Astrocyte of the cerebellum (primary cell): ENCODE data around the gene RBM44.

Source experiments
- DNase-seq: peaks from one replicate; pipeline ENCODE4 v3.0.0-alpha.2; 2011; ENCODE audit warnings: low read depth
- H3K4me3 ChIP-seq: 2 replicates; pipeline ENCODE4 v1.5.1; 2011; ENCODE audit warnings: mild to moderate bottlenecking, low read depth, low read length, moderate library complexity
- in situ Hi-C: cut with HindIII; loops from 2 replicates; pipeline ENCODE4 v1.10.0; 2017; ENCODE audit warnings: low sequenced_read_pairs
- TF ChIP-seq, protein P1 (sequence below): IDR thresholded peaks from 2 replicates; pipeline ENCODE4 v1.5.1; 2012; ENCODE audit warnings: low read length, low read depth, moderate library complexity, mild to moderate bottlenecking; ENCODE audit errors: missing control alignments

Gene RBM44

DNA sequence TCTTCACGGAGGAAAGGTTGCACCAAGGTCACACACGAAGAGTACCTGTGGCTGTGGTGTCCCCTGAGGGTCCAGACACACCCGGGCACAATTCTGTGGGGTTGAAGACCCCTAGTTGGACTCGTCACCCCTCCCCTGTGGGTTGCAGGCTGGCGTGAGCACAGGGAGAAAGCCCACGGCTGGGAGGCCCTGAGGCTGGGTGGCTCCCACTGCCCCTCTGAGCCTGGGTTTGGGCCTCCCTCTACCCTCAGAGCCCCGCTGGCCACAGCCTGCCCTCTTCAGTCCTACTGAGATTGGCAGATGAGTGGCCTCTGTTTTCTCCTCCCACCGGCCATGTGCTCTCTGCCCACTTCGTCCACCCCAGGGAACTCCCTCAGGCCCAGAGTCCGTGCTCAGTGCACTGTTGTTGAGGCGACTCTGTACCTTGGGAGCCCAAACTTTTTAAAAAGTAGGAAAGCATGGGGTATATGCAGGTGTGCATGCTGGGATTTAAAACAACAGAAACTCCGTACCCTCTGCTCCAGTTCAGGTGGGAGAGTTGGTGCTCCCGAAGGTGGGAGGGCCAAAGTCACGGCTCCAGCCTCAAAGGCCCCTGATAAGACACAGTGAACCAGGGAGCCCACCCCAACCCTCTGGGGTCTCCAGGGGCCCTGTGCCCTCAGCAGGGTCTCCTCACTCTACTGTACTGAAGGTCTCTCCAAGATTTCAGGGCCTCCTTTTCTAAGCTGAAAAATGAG is 79.9 kb downstream of the RBM44 start:
- no peak overlapping the region for H3K4me3 ChIP-seq
- in situ Hi-C loops, result no loop called here
- TF ChIP-seq, protein P1, sequence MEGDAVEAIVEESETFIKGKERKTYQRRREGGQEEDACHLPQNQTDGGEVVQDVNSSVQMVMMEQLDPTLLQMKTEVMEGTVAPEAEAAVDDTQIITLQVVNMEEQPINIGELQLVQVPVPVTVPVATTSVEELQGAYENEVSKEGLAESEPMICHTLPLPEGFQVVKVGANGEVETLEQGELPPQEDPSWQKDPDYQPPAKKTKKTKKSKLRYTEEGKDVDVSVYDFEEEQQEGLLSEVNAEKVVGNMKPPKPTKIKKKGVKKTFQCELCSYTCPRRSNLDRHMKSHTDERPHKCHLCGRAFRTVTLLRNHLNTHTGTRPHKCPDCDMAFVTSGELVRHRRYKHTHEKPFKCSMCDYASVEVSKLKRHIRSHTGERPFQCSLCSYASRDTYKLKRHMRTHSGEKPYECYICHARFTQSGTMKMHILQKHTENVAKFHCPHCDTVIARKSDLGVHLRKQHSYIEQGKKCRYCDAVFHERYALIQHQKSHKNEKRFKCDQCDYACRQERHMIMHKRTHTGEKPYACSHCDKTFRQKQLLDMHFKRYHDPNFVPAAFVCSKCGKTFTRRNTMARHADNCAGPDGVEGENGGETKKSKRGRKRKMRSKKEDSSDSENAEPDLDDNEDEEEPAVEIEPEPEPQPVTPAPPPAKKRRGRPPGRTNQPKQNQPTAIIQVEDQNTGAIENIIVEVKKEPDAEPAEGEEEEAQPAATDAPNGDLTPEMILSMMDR, result no peak
- no peak for DNase-seq

DNA sequence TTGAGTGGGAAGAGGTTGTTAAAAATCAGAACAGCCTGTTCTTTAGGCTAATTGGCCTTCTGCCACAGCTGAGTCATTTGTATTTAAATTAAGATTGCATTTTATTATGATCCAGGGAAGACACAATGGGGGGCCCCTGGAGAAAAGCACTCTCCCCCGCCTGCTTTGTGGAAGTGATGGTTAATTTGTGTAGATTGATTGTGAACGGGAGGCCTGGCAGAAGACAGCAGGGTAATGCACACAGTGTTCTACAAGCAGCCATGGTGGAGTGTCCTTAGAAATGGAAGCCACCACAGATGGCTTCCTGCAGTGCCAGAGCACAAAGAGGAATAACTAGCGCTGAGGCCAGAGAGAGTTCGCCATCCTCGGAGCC is 80.5 kb downstream of the RBM44 start:
- peak; percentile 68 for DNase-seq
- TF ChIP-seq, protein P1, result no peak
- in situ Hi-C loops, result no loop called here
- no peak overlapping the region for H3K4me3 ChIP-seq

DNA sequence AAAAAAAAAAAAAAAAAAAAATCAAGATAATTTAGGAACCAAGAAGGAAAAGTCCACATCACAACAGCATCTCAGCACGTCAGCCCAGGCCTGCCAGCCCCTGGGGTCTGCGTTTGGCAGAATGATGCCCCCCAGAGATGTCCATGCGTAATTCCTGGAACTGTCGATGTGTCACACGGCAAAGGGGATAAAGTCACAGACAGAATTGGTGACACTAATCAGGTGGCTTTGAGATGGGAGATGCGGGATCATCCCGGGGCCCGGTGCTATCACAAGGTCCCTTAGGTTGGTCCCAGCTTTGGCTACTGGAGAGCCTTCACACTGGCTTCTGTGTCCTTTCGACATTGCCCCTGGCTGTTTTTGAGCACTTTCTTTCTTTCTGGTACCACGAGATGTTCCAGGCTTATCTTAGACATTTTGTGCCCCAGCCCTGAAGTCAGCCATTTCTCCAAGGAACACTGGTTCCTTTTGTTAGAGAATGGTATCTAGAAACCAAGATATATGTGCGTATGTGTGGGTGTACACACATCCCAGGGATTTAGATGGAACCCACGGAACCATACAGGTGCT is 81.5 kb downstream of the RBM44 start:
- DNase-seq, result no peak
- H3K4me3 ChIP-seq, result no peak overlapping the region
- in situ Hi-C loops, result no loop called here
- TF ChIP-seq, protein P1, result no peak

DNA sequence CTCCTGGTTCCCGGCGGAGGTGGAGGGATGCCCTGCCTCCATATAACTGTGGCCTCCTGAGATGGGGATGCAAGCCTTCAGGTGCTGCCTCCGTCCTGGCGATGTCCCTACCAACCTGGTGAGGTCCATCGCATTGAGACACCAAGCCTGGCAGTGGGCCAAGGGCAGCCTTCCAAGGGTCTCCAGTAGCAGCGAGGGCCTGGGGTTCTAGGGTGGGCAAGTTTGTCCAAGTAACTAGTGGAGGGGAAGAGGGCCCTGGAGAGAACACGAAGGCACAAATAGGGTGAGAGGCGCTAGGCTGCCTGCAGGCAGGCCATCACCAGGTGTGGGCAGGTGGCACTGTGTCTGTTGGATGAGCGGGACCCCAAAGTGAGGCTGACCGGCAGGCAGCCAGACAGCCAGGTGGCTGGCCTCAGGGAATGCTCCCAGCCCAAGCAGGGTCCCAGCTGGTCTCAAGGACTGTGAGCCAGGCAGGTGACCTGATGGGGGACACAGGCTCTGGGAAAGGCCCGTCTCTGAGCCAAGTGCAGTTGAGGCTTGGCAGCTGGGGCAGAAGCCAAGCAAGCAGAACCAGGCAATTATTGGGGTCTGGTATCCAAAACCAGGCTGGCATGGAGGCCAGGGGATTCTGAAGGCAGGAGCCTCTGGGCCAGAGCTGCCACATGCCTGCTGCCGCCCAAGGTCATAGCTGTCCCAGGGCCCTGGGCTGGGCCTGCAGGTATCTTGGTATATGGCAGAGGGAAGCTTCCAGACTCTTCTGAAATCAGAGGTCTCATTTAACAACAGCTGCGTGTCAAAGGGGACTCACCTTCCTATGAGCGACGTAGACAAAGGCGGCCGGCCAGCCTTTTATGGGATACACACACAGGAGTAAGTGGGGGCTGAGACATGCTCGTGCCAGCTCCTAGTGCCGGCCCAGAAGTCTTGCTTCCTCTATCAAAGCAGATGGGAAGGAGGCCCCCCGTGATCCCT is 84.2 kb downstream of the RBM44 start:
- no peak for DNase-seq
- TF ChIP-seq, protein P1, result no peak
- in situ Hi-C loops, result no loop called here
- no peak overlapping the region for H3K4me3 ChIP-seq

GRCh38 chr2:237883951-237884446 is 85.4 kb downstream of the RBM44 start:
- H3K4me3 ChIP-seq, result no peak overlapping the region
- DNase-seq, result no peak
- TF ChIP-seq, protein P1, result no peak
- in situ Hi-C loops, result no loop called here

DNA sequence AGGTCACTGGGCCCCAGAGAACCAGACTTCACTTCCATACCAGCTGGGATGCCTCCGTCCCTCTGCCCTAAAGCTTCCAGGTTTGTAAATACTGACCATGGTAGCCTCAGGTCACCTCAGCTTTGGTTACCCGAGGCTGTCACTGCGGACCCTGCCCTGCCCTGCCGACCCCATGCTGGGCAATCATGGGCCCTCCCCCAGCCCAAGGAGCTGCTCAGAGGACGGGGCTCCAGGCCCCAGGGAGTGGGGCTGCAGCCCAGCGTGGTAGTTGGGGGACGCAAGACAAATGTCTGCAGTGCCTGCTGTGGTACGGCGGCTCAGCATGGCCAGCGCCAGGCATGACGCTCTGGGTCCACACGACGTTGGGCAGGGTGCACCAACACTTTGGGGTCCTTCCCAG is 86.1 kb downstream of the RBM44 start:
- DNase-seq, result no peak
- in situ Hi-C loops, result no loop called here
- no peak overlapping the region for H3K4me3 ChIP-seq
- TF ChIP-seq, protein P1, result no peak
